G401.6 (cell line): ENCODE results near the gene L3MBTL1.
"Not testable (repeated sequence)": the region's sequence is repeated elsewhere in the genome, so short reads cannot be mapped to it uniquely, and the experiment has no call there.

Source experiments
- FAIRE-seq: peaks from 2 replicates; lab custom pipeline; 2012; peaks lifted over from hg19 to GRCh38; lab: Jason Lieb, UNC

L3MBTL1 gene

GRCh38 chr20:43507150-43508080, at the start of gene L3MBTL1:
Gene L3MBTL1 (plus strand): TSS chr20:43507697. CDS start chr20:43513504, 5,807 bp downstream.
- no peak for FAIRE-seq

- FAIRE-seq, result no peak
Measured at GRCh38 chr20:43458422-43458924, 49.0 kb upstream of the L3MBTL1 start.

DNA sequence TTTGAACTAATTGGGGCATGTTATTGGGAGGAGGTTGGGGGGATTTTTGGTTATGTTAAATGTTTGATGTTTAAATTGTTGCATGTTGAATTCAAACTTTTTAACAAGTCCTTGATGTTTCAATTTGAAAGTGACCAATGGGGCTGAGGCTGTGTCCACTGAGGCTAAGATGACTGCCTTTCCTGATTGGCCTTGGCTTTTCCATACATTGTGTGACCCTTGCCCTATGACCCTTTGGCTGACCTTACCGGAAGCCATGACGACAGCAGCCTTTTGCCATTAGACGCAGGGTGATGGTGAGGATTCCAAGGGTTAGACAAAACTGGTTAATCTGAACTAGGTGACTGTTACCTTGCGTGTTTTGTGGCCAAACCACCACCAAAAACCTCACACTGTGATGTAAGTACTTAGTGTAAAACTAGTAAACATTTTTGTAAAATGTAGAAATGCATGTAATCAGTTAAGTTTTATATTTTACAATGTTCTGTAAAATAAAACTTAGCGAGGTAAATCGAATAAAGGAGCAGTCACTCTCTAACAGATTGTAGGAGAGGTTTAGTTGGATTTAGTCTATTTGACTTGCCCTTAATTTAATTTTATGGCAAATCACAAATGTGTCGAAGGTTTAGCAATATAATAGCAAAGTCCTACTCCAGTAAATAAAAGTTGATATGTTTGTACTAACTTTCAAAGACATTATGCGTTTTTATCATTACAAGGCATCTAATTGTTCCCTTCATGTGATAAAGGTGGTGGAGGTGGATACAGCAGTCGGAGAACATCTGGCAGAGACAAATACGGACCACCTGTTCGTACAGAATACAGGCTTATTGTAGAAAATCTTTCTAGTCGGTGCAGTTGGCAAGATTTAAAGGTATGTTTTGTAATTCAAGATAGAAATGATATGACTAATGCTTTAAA, 48.2 kb upstream of the L3MBTL1 start:
- FAIRE-seq, result no peak

GRCh38 chr20:43460172-43460829, 47.2 kb upstream of the L3MBTL1 start:
- FAIRE-seq, result no peak

DNA sequence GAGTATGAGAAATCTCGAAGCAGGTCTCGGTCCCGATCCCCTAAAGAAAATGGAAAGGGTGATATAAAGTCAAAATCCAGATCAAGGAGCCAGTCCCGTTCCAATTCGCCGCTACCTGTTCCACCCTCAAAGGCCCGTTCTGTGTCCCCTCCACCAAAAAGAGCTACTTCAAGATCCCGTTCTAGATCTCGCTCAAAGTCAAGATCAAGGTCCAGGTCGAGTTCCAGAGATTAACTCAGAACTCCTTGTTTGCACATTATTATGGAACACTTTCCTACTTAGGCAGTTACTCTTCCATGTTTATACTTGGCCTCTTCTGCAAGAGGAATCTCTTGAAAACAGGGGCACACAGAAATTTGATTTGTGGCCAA, 46.7 kb upstream of the L3MBTL1 start:
- no peak for FAIRE-seq

DNA sequence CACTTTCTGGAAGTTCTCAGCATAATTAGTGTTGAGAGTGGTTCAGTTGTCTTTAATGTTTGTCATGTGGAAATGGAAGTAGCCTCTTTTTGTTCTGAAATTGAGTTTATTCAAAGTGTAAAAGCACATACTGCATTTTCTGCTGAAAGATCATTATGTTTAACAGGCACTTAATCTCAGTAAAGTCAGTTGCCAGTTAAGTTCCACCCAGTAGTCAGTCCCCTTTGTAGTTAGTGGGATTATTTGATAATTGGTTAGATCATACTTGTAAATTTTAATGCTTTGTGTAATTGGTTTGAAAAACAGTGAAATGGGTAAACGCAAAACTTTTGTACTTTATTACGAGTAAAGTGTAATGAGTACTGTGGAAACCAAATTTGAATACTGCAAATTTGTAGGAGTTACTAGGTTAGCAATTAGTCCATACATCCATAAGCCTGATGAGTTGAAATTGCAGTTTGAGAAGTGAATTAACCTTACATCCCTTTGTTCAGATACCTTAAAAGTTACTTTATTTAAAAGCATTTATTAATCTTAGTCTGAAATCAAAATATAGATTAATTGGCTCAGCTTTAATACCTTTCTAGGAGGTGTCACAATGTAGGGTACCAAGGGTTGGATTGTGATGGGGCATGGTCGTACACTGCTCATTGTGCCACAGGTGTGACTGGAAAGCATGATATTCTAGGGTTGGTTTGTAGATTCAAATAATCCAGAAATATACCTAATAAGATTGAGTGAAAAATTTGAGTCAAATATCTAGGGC, 45.4 kb upstream of the L3MBTL1 start:
- FAIRE-seq, result no peak

GRCh38 chr20:43462660-43463526, 44.6 kb upstream of the L3MBTL1 start:
- no peak for FAIRE-seq

DNA sequence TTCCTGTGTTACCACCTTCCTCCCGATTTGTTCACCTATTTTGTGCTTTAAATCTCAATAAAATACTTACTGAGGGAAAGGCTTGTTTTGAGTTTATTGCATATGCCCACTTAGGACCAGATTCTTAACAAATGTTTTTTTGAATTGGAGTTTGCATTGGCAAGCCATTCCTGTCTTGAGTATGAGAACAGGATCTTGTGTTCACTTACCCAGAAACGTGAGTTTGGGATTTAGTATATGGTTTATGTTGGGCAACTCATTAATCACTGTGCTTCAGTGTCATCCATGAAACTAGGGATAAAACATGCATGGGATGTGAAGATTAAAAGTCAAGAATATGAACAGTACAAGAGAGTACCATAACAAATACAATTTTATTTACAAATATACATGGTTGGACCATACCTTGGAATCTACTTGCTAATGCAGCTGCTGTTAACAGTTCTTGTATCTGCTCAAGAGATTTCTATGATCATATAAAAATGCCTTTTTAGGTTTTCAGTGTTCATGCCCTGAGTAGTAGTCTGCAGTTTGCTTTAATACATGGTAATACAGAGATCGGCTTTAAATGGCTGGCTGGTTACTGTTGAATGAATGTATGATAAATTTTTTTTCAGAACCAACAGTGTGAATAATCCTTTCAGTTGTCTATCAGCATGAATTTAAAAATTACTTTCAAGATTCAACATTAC, 43.8 kb upstream of the L3MBTL1 start:
- FAIRE-seq, result no peak

- no peak for FAIRE-seq
Measured at GRCh38 chr20:43464219-43464790, 43.2 kb upstream of the L3MBTL1 start.

DNA sequence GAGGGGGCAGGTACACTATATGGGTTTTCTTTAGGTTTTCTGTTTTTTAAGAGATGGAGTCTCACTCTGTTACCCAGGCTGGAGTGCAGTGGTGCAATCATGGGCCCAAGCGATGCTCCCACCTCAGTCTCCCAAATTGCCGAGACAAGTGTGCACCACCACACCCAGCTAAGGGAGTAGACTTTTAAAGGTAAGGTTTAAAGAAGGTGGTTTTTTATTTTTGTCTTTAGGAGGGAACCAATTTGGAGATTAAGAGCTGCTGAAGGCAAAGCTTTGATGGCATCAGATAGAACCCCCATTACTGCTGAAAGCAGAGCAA, 41.9 kb upstream of the L3MBTL1 start:
- FAIRE-seq, result no peak

DNA sequence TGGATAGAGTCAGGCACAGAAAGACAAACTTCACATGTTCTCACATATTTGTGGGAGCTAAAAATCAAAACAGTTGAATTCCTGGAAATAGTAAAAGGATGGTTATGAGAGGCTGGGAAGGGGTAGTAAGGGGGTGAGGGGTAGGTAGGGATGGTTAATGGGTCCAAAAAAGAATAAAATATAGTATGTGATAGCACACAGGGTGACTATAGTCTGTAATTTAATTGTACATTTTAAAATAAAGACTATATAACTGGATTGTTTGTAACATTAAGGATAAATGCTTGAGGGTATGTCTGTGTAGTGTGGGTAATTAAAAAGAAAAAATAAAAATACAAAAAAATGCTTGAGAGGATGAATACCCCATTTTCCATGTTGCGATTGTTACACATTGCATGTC, 39.9 kb upstream of the L3MBTL1 start:
- no peak for FAIRE-seq

DNA sequence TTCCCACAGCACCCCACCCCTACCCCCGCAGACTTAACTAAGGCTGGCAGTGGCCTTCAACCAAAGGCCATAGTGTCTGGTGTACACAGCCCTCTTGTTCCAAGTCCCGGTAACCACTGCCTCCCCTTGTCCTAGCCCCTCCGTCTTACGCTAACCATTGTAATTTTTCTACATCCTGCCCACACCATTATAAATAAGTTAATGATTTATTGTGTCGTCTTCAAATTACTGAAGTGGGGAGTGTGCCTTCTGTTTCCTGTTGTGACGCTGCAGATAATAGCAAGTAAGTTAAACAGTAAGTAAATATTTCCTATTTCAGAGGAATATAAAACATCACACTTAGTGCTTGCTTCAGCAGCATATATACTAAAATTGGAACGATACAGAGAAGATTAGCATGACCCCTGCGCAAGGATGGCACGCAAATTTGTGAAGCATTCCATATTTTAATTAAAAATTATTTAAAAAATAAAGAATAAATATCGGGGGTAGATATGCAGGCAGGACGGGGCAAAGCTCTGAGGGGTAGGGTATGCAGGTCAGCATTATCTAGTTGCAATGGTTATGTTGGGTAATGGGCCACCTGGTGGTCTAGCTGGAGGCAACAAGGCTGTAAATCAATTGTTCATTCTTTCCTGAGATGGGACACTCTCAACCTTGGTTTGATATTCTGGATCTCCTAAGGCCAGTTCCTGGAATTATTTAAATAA, 34.7 kb upstream of the L3MBTL1 start:
- FAIRE-seq, result no peak

- no peak for FAIRE-seq
Measured at GRCh38 chr20:43473381-43473704, 34.2 kb upstream of the L3MBTL1 start.

- no peak for FAIRE-seq
Measured at GRCh38 chr20:43477193-43477592, 30.3 kb upstream of the L3MBTL1 start.

GRCh38 chr20:43477619-43478018, 29.9 kb upstream of the L3MBTL1 start:
- no peak for FAIRE-seq

GRCh38 chr20:43490038-43490437, 17.5 kb upstream of the L3MBTL1 start:
- FAIRE-seq, result no peak

DNA sequence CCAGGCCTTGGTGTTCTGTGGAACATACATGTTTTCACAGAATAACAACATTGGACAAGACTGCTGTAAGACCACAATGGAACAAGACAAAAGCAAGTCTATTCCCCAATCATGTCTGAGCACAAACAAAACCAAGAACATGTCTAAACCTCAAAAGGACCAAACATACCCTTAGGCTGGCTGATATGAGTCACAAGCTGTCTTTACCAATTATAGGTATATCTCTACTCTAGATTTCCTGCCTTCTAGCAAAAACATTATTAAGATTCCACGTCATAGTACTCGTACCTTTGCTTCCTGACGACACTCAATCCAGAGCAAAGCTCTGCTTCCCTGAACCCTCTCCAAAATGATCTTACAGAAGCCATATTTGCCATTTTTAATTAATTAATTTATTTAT, 15.4 kb upstream of the L3MBTL1 start:
- no peak for FAIRE-seq

- FAIRE-seq, result no peak
Measured at GRCh38 chr20:43495388-43495787, 12.1 kb upstream of the L3MBTL1 start.

DNA sequence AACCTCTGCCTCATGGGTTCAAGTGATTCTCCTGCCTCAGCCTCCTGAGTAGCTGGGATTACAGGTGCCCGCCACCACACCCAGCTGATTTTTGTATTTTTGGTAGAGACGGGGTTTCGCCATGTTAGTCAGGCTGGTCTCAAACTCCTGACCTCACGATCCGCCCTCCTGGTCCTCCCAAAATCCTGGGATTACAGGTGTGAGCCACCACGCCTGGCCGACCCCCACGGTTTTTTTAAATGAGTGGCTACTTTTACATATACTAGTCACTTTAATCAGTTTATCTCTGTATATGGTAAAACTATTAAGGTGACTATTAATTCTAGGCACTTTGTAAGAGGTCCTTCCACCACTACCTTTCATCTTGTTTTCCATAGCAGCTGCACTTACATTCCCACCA, 5.5 kb upstream of the L3MBTL1 start:
- not testable (repeated sequence) for FAIRE-seq
